H4 (cell line): Measurements from ENCODE around the gene KRTAP12-1. TPM values are rescaled to one million over a fixed set of nuclear protein-coding genes. Genes with fewer than 3 reads are reported as not detected.
"Not testable (repeated sequence)": the region's sequence is repeated elsewhere in the genome, so short reads cannot be mapped to it uniquely, and the experiment has no call there.

ENCODE experiments used
- DNase-seq: peaks from one replicate; pipeline ENCODE4 v3.0.0-alpha.2; 2015; ENCODE audit warnings: low spot score
- total RNA-seq: library from RNA; depleted of rRNA; stranded (reverse); fragments of >200 nt; shearing (Covaris generic); gene quantifications from 2 replicates; pipeline ENCODE4 v1.2.3, GENCODE V29; 2014

Gene KRTAP12-1
- total RNA-seq, 1 experiment from 2014 or later, result not detected

GRCh38 chr21:44697811-44698734 is 16.1 kb upstream of the KRTAP12-1 start:
- no peak for DNase-seq

- DNase-seq, result not testable (repeated sequence)
Measured at GRCh38 chr21:44697172-44697810, 15.3 kb upstream of the KRTAP12-1 start, which contains the start of gene KRTAP10-12. KRTAP10-12 (plus strand) TSS chr21:44697172; CDS start chr21:44697202, 30 bp downstream.

GRCh38 chr21:44696572-44696971 is 14.6 kb upstream of the KRTAP12-1 start:
- no peak for DNase-seq

- no peak for DNase-seq
Measured at GRCh38 chr21:44695641-44696040, 13.7 kb upstream of the KRTAP12-1 start.

GRCh38 chr21:44695184-44695583 is 13.2 kb upstream of the KRTAP12-1 start:
- DNase-seq, result no peak

GRCh38 chr21:44694776-44695175 is 12.8 kb upstream of the KRTAP12-1 start:
- DNase-seq, result no peak

- DNase-seq, result no peak
Measured at GRCh38 chr21:44692798-44693512, 11.0 kb upstream of the KRTAP12-1 start.

GRCh38 chr21:44691686-44692085 is 9.7 kb upstream of the KRTAP12-1 start:
- DNase-seq, result no peak

- DNase-seq, result not testable (repeated sequence)
Measured at GRCh38 chr21:44689740-44690139, 7.8 kb upstream of the KRTAP12-1 start.

GRCh38 chr21:44687671-44688070 is 5.7 kb upstream of the KRTAP12-1 start:
- DNase-seq, result no peak

- no peak for DNase-seq
Measured at GRCh38 chr21:44686843-44687561, 5.0 kb upstream of the KRTAP12-1 start.

- no peak for DNase-seq
Measured at GRCh38 chr21:44686000-44686781, 4.2 kb upstream of the KRTAP12-1 start.

- DNase-seq, result not testable (repeated sequence)
Measured at GRCh38 chr21:44685050-44685449, 3.1 kb upstream of the KRTAP12-1 start.

- DNase-seq, result no peak
Measured at GRCh38 chr21:44684483-44684882, 2.5 kb upstream of the KRTAP12-1 start.

- no peak for DNase-seq
Measured at GRCh38 chr21:44684077-44684476, 2.1 kb upstream of the KRTAP12-1 start.

- DNase-seq, result no peak
Measured at GRCh38 chr21:44682580-44683151, 703 bp upstream of the KRTAP12-1 start.

GRCh38 chr21:44681152-44681551 is 811 bp downstream of the KRTAP12-1 start:
- DNase-seq, result no peak

- no peak for DNase-seq
Measured at GRCh38 chr21:44677881-44678280, 4.1 kb downstream of the KRTAP12-1 start.

GRCh38 chr21:44671911-44672310 is 10.1 kb downstream of the KRTAP12-1 start:
- no peak for DNase-seq
